ENCODE measurements around the gene HLA-DMA.

The HLA-DMA gene

GRCh38 chr6:32952817-32953739 is at the start of gene HLA-DMA:
Gene HLA-DMA (minus strand): TSS chr6:32953097. CDS start chr6:32953036, 61 bp downstream.
- DNase-seq: peak; percentile 81

DNA sequence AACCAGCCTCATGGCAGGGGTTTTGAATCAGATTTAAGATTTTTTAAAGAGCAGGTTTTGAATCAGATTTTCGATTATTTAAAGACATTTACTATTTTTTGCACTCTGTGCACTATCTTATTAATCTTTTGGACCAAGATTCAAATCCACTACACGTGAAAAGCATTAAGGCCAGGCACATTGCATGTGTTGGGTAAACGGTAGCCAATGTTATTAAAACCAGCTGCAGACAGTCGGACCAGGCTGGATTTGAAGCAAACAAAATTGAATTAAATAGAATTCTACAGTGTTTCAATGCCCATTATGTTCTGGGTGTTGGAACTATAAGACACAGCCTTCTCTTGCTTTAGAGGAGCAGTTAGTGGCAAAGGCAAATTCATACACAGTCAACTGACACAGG is 48.8 kb upstream of the HLA-DMA start:
- DNase-seq: no peak

DNA sequence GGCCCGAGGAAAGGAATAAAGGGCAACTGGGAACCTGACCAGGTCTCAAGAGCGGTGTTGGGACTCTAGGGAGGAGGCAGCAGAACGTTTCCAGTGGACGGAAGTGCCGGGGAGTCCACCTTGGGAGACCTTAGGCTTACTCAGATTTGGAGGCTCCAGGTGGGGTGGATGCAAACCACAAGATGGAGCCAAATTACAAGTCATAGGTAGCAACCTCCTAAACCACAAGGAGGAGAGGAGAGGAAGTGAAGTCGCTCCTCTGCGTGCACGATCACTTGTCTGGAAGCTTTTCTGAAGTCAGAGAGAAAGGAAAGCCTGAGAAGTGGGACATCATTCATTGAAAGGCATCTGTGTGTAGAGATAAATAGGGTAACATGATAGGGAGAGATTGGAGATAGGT is 47.2 kb upstream of the HLA-DMA start:
- peak; percentile 31 for DNase-seq

DNA sequence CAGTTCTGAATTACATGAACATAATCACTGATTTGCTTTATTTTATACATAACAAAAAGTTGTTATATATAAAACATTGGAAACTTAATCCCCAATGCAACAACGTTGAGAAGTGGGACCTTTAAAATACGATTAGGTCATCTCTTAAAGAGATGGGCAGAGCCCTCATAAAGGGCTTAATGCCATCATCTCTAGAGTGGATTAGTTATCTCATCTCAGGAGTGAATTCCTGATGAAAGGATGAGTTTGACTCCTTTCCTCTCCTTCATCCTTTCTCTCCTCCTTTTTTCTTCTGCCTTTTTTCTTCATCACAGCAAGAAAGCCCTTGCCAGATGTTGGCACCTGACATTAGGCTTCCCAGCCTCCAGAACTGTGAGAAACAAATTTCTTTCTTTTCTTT is 42.6 kb upstream of the HLA-DMA start:
- no peak for DNase-seq

- no peak for DNase-seq
Observed at GRCh38 chr6:32993363-32993973, 40.6 kb upstream of the HLA-DMA start.

GRCh38 chr6:32991972-32992371 is 39.1 kb upstream of the HLA-DMA start:
- DNase-seq: no peak

- DNase-seq: no peak
Observed at GRCh38 chr6:32989368-32989767, 36.5 kb upstream of the HLA-DMA start.

GRCh38 chr6:32984622-32985389 is 31.9 kb upstream of the HLA-DMA start:
- peak; percentile 95 for DNase-seq

DNA sequence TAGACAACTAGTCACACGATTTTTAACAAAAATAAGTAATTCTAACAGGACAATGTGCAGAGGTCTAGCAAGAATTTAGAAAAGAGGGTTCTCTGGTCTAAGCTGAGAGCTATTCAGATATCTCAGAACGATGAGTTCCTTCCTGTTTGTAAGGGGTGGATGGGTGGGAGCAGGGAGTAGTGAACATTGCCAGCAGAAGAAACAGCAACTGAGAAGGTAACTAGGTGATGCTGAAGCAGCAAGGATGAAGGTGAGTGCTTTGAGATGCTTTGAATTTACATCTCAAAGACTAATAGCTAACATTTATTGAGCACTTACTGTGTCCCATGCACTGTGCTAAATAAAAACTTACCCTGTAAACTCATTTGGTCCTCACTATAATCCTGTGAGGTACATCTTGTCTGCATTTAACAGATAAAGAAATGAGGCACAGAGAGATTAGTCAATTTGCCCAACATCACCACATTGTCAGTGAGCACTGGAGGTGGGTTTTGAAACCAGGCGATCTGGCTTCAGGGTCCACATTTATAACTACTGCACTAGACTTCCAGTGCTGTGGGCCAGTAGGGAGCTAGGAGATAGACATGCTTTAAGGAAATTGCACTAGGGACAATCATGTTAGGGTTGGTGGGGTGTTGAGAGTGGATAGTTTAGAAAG is 31.2 kb upstream of the HLA-DMA start:
- no peak for DNase-seq

GRCh38 chr6:32983493-32983848 is 30.6 kb upstream of the HLA-DMA start:
- DNase-seq: no peak

DNA sequence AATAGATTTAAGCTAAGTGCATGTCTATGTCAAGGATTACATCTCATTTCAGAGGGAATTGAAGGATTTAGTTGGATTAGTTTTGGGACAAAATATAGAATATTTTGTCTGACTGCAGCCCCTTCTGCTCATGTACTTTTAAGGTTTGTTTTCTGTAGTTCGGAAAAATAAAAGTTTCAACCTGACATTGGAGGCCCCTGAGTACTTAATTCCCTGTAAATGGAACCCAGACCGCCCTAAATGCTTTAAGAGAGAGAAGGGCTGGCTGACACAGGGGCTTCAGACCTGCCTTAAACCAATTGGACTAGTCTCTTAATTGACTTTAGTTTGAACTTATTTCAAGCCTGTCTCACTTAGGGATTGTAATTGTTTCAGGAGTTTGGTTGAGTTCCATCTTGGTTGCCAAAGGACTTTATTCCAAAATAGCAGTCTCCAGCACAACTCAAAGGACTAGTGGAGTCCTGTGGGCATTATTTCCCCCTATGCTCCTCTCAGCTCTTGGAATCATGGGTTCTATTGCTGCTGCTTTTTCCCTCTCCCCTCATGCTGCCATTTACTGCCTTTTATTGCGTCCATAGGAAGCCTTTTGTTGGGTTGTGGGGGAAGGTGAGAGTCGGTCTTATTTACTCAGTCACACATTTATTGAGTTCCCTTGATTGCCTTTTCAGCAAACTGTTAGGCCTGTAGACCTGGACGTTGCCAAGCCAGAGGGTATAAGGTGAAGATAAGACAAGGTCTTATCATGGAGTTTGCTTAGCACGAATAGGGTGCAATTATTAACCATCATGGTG is 30.0 kb upstream of the HLA-DMA start:
- no peak for DNase-seq

- no peak for DNase-seq
Observed at GRCh38 chr6:32982084-32982701, 29.3 kb upstream of the HLA-DMA start.

GRCh38 chr6:32980488-32981038 is 27.7 kb upstream of the HLA-DMA start:
- no peak for DNase-seq

DNA sequence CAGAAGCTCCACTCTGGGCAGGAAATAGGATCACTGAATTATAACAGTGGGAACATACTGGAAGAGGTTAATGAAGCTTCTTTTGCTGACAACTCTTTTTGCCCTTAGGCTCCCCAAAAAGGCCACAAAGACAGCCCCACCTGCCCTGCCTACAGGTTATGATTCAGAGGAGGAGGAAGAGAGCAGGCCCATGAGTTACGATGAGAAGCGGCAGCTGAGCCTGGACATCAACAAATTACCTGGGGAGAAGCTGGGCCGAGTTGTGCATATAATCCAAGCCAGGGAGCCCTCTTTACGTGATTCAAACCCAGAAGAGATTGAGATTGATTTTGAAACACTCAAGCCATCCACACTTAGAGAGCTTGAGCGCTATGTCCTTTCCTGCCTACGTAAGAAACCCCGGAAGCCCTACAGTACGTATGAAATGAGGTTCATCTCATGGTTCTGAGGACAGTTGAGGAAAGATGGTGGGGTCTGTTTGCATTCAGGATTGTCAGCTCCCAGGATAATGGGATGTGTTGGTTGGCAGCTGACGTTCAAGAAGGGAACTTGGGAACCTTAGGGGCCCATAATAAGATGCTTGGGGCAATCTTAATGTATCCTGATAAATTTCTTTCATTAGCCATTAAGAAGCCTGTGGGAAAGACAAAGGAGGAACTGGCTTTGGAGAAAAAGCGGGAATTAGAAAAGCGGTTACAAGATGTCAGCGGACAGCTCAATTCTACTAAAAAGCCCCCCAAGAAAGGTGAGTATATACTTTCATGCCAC is 27.0 kb upstream of the HLA-DMA start:
- DNase-seq: no peak

GRCh38 chr6:32977953-32978324 is 25.0 kb upstream of the HLA-DMA start:
- DNase-seq: no peak

DNA sequence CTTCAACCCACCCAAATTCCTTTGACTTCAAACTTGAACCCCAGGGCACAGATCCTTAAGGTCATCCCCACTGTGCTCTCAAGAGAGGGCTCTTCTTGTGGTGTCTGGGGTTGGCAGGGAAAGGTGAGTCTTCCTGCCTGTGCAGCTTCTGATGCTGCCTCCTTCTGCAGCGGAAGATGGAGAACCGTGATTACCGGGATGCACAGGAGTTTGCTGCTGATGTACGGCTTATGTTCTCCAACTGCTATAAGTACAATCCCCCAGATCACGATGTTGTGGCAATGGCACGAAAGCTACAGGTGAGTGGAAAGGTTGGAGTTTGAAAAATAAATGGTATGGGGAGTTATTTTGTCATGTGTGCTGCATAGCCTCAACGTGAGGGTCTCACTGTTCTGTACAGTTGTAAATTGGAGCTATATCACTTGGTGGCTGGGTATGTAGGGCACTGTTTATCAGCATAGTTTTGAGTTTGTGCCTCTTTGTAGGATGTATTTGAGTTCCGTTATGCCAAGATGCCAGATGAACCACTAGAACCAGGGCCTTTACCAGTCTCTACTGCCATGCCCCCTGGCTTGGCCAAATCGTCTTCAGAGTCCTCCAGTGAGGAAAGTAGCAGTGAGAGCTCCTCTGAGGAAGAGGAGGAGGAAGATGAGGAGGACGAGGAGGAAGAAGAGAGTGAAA is 24.5 kb upstream of the HLA-DMA start:
- DNase-seq: no peak

DNA sequence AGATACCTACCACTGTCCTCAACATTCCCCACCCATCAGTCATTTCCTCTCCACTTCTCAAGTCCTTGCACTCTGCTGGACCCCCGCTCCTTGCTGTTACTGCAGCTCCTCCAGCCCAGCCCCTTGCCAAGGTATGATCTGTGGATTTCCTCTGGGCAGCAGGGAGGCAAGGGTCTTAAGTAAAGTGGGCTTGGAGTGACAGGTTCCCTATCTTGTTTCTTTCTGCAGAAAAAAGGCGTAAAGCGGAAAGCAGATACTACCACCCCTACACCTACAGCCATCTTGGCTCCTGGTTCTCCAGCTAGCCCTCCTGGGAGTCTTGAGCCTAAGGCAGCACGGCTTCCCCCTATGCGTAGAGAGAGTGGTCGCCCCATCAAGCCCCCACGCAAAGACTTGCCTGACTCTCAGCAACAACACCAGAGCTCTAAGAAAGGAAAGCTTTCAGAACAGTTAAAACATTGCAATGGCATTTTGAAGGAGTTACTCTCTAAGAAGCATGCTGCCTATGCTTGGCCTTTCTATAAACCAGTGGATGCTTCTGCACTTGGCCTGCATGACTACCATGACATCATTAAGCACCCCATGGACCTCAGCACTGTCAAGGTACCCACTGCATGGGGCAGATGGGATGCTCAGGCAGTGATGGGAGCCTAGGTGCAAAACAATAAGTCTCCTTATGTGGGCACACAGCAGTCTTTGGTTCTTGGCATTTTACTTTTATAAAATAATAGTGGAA is 23.6 kb upstream of the HLA-DMA start:
- no peak for DNase-seq

- no peak for DNase-seq
Observed at GRCh38 chr6:32975886-32976285, 23.0 kb upstream of the HLA-DMA start.

Data from CD4-positive, alpha-beta T cell treated with Interleukin-6 for 4 hours (primary cell).